Stimulated activated CD8-positive, alpha-beta memory T cell treated with anti-CD3 and anti-CD28 coated beads, Interleukin-15, amount 100 ng/mL, for 4 hours (primary cell): ENCODE results near the gene CTDNEP1.

Experiments
- DNase-seq, 2 donors: peaks; one replicate each; pipeline ENCODE4 v3.0.0-alpha.2; 2020; ENCODE audit warnings: low read depth in 2 of 2

Gene CTDNEP1

GRCh38 chr17:7215136-7215638, 36.3 kb downstream of the CTDNEP1 start:
- no peak for DNase-seq

GRCh38 chr17:7214300-7215135, 37.0 kb downstream of the CTDNEP1 start:
- DNase-seq, result peak; percentile 98

GRCh38 chr17:7213895-7214299, 37.6 kb downstream of the CTDNEP1 start:
- DNase-seq, result no peak

GRCh38 chr17:7211491-7212273, 39.9 kb downstream of the CTDNEP1 start:
- no peak for DNase-seq

- DNase-seq, result no peak
Observed at GRCh38 chr17:7208754-7209460, 42.6 kb downstream of the CTDNEP1 start.

- DNase-seq, result no peak
Observed at GRCh38 chr17:7208027-7208571, 43.4 kb downstream of the CTDNEP1 start.

GRCh38 chr17:7207120-7208001, 44.2 kb downstream of the CTDNEP1 start:
- DNase-seq, result no peak

- DNase-seq, result no peak
Observed at GRCh38 chr17:7205561-7205960, 46.0 kb downstream of the CTDNEP1 start.

- DNase-seq, result peak; percentile 85 to 89
Observed at GRCh38 chr17:7204828-7205461, 46.6 kb downstream of the CTDNEP1 start.

- no peak for DNase-seq
Observed at GRCh38 chr17:7204336-7204735, 47.2 kb downstream of the CTDNEP1 start.

- DNase-seq, result no peak
Observed at GRCh38 chr17:7203391-7203790, 48.1 kb downstream of the CTDNEP1 start.

GRCh38 chr17:7196651-7197401, 54.7 kb downstream of the CTDNEP1 start:
- no peak for DNase-seq

GRCh38 chr17:7195971-7196370, 55.6 kb downstream of the CTDNEP1 start:
- no peak for DNase-seq
